OCI-LY1 (cell line): ENCODE data around the gene ATAD3C.

ENCODE experiments used
- H2AFZ ChIP-seq: fragments of 200-600 bp; sonication (generic), shearing (Covaris generic); 2 replicates; pipeline ENCODE4 v1.6.0; 2014; ENCODE audit warnings: antibody characterized with exemption, mild to moderate bottlenecking, low read length
- H3F3A ChIP-seq: fragments of 200-600 bp; sonication (generic), shearing (Covaris generic); 2 replicates; pipeline ENCODE4 v1.6.0; 2014; ENCODE audit warnings: mild to moderate bottlenecking, antibody characterized with exemption, low read length, moderate library complexity; ENCODE audit not compliant: insufficient read depth
- H3K27ac ChIP-seq: fragments of 200-600 bp; sonication (generic); 2 replicates; pipeline ENCODE4 v1.5.1; 2014; ENCODE audit warnings: low read length, mixed run types, mild to moderate bottlenecking, low read depth; ENCODE audit not compliant: poor library complexity, severe bottlenecking
- H3K27me3 ChIP-seq: fragments of 200-600 bp; sonication (generic); 2 replicates; pipeline ENCODE4 v1.6.0; 2014; ENCODE audit warnings: antibody characterized with exemption, mild to moderate bottlenecking, low read length, moderate library complexity; ENCODE audit not compliant: insufficient read depth
- H3K36me3 ChIP-seq: fragments of 200-600 bp; sonication (generic); 2 replicates; pipeline ENCODE4 v1.6.1; 2014; ENCODE audit warnings: mild to moderate bottlenecking, antibody characterized with exemption, low read length, moderate library complexity, mixed read lengths; ENCODE audit not compliant: insufficient read depth
- H3K4me1 ChIP-seq: fragments of 200-600 bp; sonication (generic); 2 replicates; pipeline ENCODE4 v1.5.1; 2014; ENCODE audit warnings: mild to moderate bottlenecking, low read length, moderate library complexity; ENCODE audit not compliant: insufficient read depth, severe bottlenecking
- H3K4me2 ChIP-seq: fragments of 200-600 bp; sonication (generic), shearing (Covaris generic); 2 replicates; pipeline ENCODE4 v1.6.1; 2014; ENCODE audit warnings: low read length
- H3K4me3 ChIP-seq: fragments of 200-600 bp; sonication (generic); 2 replicates; pipeline ENCODE4 v1.5.1; 2014; ENCODE audit warnings: low read length, low read depth, mild to moderate bottlenecking, mixed read lengths; ENCODE audit not compliant: poor library complexity, severe bottlenecking
- H3K79me2 ChIP-seq: fragments of 200-600 bp; shearing (Covaris generic); 2 replicates; pipeline ENCODE4 v1.6.1; 2016; ENCODE audit warnings: mixed run types, low read length, mixed read lengths; ENCODE audit not compliant: insufficient read depth
- H3K9ac ChIP-seq: fragments of 200-600 bp; sonication (generic), shearing (Covaris generic); 2 replicates; pipeline ENCODE4 v1.6.1; 2014; ENCODE audit warnings: mild to moderate bottlenecking, low read length, mixed read lengths
- H3K9me2 ChIP-seq: fragments of 200-600 bp; sonication (generic), shearing (Covaris generic); 2 replicates; pipeline ENCODE4 v1.6.1; 2014; ENCODE audit warnings: low read depth, mild to moderate bottlenecking, low read length, mixed read lengths
- H3K9me3 ChIP-seq: fragments of 200-600 bp; shearing (Covaris generic); 2 replicates; pipeline ENCODE4 v1.6.1; 2014; ENCODE audit warnings: low read length, mixed read lengths
- H4K20me1 ChIP-seq: fragments of 200-600 bp; sonication (generic), shearing (Covaris generic); 2 replicates; pipeline ENCODE4 v1.6.0; 2016; ENCODE audit warnings: mild to moderate bottlenecking, low read length; ENCODE audit not compliant: insufficient read depth
- CTCF ChIP-seq: fragments of 200-600 bp; sonication (generic), shearing (Covaris generic); IDR thresholded peaks from 2 replicates; pipeline ENCODE4 v1.5.1; 2017; ENCODE audit warnings: mild to moderate bottlenecking, antibody characterized with exemption, low read length, moderate library complexity, mixed read lengths
- EZH2 ChIP-seq: fragments of 200-600 bp; sonication (generic), shearing (Covaris generic); IDR thresholded peaks from 2 replicates; pipeline ENCODE4 v1.8.0; 2017; ENCODE audit warnings: borderline replicate concordance, mixed run types, mild to moderate bottlenecking, antibody characterized with exemption, low read length, moderate library complexity, mixed read lengths

The ATAD3C gene

GRCh38 chr1:1432274-1432950 is 17.1 kb upstream of the ATAD3C start:
- Histone ChIP-seq H3K27ac (no peak overlapping the region), H3K27me3 (peaks cover 7% of the 10 kb centered on the region; the same call in 1 of the 2 replicates), H3K4me2 (no peak overlapping the region), H3F3A (no peaks in the 10 kb centered on the region), H3K4me1 (no peaks in the 10 kb centered on the region), H4K20me1 (no peaks in the 10 kb centered on the region), H3K36me3 (no peaks in the 10 kb centered on the region), H3K4me3 (no peak overlapping the region), H3K9me2 (no peaks in the 10 kb centered on the region), H3K79me2 (no peaks in the 10 kb centered on the region), H2AFZ (no peak overlapping the region), H3K9me3 (no peaks in the 10 kb centered on the region), H3K9ac (no peak overlapping the region)
- no peak for TF ChIP-seq EZH2

- no peak overlapping the region for H3K27ac ChIP-seq
- no peaks in the 10 kb centered on the region for H3K4me1 ChIP-seq
- no peaks in the 10 kb centered on the region for H3K9me2 ChIP-seq
- no peak overlapping the region for H3K4me3 ChIP-seq
- no peaks in the 10 kb centered on the region for H4K20me1 ChIP-seq
- no peak overlapping the region for H3K9ac ChIP-seq
- H3K27me3 ChIP-seq: peaks cover 7% of the 10 kb centered on the region; the same call in 1 of the 2 replicates
- TF ChIP-seq CTCF (no peak), EZH2 (no peak)
- no peaks in the 10 kb centered on the region for H3K9me3 ChIP-seq
- H3K36me3 ChIP-seq: no peaks in the 10 kb centered on the region
- H3F3A ChIP-seq: no peaks in the 10 kb centered on the region
- no peak overlapping the region for H3K4me2 ChIP-seq
- no peaks in the 10 kb centered on the region for H3K79me2 ChIP-seq
- no peak overlapping the region for H2AFZ ChIP-seq
Measured at GRCh38 chr1:1432951-1433803, 16.3 kb upstream of the ATAD3C start.

- Histone ChIP-seq H3F3A (no peaks in the 10 kb centered on the region), H3K4me2 (no peak overlapping the region), H3K9ac (no peak overlapping the region), H3K36me3 (no peaks in the 10 kb centered on the region), H3K4me3 (no peak overlapping the region), H3K9me3 (no peaks in the 10 kb centered on the region), H3K79me2 (no peaks in the 10 kb centered on the region), H2AFZ (no peak overlapping the region), H3K27me3 (peaks cover 7% of the 10 kb centered on the region; the same call in 1 of the 2 replicates), H3K9me2 (no peaks in the 10 kb centered on the region), H3K27ac (no peak overlapping the region), H4K20me1 (no peaks in the 10 kb centered on the region), H3K4me1 (no peaks in the 10 kb centered on the region)
- TF ChIP-seq CTCF: no peak
- no peak for TF ChIP-seq EZH2
Measured at GRCh38 chr1:1433804-1434130, 15.7 kb upstream of the ATAD3C start.
